GM19035 (cell line): ENCODE results near the gene ASPDH.

Experiments
- ATAC-seq: cut with Tn5 transposase; IDR thresholded peaks from one replicate; pipeline ENCODE4 v1.9.1; 2021; ENCODE audit not compliant: unreplicated experiment

Gene ASPDH

DNA sequence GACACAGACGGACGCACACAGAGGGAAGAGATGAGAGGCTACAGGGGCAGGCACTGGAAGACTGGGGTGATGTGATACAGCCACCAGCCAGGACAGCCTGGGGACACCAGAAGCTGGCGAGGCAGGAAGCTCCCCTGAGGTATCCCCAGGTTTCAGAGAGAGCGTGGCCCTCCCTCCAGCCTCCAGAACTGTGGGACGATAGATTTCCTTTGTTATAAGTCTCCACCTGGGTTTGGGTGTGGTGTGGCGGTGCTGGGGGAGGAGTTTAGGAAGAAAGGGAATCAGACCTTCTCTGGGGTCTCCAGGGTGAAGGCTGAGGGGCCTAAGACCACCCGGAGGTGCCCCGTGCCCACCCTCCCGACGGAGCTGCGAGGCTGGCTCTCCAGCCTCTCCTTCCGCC is 2.7 kb upstream of the ASPDH start:
- no peak for ATAC-seq

DNA sequence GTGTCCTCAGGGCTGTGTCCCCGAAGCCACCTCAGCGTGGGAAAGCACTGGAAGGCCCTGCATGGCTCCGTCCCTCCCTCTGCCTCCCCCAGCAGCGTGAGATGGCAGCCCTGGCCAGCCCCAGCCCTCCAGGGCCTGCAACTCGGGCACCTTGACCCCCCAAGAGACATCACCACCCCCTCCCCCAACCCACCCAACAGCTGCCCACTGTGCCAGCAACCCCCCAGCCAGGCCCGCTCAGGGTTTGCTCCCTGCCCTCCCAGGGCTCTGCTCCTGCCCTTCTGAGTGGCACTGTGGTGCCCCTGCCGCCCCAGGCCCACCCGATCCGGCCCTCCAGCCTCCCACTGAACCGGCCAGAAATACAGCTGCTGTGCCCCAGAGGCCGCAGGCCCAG is 1.5 kb upstream of the ASPDH start:
- ATAC-seq, result no peak

DNA sequence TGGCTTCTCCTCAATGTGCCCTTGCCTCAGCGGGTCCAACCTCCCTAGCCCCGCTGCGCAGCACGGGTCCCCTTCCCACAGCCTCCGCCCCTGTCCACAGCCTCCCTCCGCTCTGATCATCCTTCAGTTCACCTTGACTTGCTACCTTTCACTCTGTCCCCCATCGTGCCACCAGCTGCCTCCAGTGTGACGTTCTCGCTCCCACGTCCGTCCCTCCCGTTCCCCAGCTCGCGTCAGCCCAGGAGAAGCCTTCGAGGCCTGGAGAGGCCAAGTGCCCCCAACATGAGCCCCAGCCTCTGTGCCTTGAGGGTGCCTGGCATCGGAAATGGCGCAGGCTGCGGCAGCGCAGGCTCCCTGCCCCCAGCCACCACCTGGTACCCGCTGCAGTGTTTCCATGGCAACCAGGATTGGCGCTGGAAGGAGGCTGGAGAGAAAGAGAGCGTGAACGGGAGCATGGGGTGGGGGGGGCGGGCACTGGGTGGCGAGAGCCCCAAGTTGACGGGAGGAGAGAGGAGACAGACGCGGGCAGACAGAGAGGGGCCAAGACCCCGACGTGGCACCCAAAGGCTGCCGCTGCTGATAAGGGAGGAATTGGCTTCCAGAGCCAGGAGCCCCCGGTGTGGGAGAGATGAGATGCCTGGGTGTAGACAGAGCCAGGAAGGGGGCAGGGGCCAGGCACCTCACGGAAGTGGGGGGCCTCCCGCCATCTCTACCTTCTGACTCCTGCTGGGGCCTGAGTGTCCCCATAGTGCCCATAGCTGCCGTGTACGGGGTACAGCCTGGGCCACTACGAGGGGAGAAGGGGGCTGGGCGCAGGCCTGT is 844 bp upstream of the ASPDH start:
- no peak for ATAC-seq

DNA sequence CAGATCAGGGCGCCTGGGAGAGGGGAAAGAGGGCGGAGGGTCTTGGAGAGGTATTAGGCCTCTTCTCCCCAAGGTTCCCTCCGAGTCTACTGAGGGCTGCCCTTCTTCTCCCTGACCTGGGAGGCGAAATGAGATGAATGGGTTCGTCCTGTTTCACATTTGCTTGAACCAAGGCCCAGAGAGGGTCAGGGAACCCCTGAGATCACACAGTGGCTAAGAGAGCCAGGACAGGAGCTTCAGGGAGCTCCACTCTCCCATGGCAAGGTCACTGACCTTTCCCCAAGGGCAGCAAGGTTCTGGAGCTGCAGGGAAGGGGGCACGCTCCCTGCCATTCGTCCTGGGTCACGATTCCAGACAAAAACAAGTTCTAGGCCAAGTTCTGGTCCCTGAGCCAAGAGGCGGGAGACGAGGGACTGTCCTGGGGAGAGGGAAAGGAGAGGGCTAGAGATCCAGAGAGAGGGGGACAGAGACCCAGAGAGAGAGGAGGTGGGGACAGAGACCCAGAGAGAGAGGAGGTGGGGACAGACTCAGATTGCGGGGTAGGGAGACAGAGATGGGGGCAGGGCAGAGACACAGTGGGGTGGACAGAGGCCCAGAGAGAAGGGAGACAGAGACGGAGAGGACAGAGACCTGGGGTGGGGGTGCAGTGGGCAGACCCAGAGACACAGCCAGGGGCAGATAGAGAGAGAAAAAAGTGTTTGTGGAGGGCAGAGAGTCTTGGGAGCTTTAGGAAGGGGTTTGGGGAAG is 541 bp downstream of the ASPDH start:
- no peak for ATAC-seq

DNA sequence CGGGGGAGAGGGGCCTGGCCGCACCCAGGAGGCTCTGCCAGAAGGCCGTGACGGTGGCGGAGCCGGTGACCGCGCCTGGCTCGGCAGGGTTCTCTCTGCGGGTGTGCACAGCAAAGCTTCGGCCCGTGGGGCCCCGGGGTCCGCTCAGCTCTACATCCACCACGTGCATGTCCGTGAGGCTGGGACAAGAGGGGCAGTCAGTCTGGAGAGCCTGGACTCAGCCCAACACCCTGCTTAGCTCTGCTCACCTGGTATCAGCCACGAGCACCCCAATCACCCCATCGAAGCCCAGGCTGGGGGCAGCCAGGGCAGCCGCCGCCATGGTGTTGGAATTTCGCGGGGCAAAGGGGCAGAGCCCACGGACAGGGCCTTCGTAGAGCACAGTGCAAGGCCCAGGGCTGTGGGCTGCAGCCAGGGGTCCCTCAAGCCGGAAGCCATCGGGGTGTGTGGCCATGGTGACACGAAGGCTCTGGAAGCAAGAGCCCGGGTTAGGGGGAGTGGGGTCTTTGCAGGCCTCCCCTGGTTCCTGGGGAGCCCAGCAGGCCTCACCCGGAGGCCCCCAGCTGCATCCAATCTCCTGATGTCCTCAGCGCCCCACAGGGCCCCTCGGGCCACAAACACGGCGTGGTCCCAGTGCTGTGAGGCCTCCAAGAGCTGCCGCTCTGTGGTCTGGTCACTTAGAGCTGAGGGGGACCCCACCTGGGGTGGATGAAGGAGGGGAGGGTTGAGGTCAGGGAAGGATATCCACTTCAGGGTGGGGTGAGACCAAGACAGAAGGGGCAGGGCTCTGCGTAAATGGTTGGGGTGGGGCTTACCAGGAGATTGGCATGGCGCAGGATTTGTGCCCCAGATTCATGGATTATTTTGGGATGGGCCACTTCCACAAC is 1.4 kb downstream of the ASPDH start:
- ATAC-seq, result no peak

DNA sequence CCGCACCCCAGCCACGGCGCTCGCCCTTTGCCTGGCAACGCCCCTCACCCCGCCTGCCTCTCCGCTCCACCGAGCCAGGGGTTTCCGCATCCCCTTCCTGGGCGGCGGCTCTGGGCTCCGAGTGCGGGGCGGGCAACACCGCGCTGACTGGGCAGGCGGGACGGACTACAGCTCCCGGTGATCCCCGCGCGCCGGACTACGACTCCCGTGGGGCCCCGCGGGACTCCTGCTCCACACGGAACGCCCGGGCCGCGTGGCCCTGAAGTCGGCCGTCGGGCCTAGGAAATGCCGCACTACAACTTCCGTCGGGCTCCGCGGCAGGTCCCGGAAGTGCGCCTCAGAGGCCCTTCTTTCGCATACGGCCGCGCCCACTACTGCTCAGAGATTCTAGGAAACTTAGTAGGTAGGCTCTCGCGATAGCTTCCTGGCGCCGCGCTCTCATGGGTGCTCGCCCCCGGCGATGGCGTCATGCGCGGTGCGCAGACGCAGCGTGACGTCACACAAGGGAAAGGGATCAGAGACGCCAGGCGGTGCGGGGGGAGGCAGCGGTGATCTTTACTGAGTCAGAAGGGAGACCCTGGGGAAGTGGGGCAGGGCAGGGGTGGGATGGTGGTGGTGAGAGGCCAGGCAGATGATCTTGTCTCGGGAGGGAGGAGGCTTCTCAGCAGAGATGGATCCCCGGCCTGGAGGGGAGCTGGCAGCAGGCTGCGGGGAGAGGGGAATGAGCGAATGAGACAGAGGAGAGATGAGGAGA is 2.5 kb downstream of the ASPDH start, which contains the start of gene JOSD2:
Gene JOSD2, minus strand, starts transcription at position 123 of the 754 bp plus-strand sequence. CDS start 760 bp downstream, outside the sequence.
- ATAC-seq, result peak; percentile 83

DNA sequence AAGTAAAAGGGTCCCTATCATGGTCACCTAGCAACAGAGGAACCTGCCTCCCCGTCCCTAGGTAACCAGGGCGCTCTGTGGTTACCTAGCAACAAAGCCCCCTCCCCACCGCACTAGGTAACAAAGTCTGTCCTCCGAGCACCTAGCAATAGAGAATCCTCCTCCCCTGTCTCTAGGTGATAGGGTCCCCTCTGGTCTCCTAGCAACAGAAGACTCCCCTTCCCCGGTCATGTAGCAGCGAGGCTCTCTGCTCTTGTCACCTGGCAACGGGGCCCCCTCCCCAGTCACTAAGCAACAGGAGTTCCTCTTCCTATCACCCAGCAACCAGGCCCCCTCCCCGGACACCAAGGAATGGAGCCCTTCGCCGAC is 3.0 kb downstream of the ASPDH start:
- no peak for ATAC-seq

DNA sequence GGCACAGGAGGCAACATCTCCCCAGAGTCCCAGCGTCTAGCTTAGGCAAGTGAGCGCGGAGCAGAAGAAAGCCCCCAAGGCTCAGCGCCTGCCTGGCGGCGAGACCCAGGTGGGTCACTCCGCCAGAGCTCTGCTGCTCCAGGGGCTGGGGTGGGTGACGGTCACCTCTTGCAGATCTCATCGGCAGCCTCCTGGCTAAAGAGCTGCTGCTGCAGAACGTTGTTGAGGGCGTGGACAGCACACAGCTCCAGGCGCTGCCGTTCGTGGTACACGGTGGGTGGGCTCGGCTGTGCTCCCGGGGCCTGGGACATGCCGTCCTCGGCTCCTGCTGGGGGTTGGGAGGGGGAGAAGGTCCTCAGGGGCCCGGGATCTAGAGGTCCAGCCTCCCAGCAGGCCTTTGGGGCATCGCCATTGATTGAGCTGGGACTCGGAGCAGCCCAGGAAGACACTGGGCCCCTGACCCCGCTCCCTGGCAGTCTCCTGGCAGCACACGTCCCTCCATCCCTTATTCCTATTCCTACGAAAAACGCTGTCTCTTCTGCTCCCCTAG is 3.5 kb downstream of the ASPDH start:
- ATAC-seq, result no peak

DNA sequence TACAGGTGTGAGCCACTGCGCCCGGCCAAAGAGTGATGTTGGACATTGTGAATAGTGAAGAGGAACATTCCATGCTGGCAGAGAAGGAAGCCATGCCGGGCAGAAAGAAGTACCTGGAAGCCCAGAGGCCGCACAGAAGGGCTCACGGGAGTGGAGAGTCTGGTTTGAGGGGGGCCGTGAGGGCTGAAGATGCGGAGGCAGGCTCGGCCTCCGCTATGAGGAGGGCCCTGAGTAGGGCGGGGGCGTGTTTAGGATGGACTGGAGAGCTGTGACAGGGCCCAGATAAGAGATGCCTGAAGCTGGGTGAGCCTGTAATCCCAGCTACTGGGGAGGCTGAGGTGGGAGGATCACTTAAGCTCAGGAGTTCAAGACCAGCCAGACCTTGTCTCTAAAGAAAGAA is 4.3 kb downstream of the ASPDH start:
- ATAC-seq, result no peak

DNA sequence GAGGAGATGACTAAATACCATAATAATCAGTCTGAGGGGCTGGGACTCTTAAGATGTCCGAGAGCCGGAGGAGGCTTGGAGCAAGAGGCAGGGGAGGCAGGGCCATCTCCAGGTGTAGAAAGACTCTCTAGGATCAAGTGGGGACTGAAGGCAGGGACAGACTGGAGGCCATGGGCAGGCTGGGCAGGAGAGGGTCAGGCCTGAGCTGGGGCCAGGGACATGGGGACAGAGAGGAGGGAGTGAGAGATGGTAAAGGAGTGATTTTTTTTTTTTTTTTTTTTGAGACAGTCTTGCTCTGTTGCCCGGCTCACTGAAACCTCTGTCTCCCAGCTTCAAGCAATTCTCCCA is 4.9 kb downstream of the ASPDH start:
- no peak for ATAC-seq

DNA sequence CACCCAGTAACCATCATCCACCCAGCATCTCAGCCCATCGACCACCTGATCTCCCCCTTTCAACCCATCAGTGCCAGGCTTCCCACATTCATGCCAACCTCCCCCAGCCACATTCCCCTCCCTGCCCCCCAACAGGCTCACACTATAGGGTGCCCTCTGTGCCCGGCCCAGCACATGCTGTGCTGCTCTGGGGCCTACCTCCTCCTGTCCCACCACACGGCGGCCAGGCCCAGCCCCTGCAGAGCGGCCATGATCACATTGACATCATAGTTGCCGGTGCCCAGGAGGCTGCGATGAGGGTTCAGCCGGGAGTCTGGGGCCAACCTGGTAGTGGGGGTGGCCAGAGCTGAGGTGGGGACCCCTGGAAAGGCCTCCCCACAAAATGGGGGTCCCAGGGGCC is 6.3 kb downstream of the ASPDH start:
- ATAC-seq, result no peak

DNA sequence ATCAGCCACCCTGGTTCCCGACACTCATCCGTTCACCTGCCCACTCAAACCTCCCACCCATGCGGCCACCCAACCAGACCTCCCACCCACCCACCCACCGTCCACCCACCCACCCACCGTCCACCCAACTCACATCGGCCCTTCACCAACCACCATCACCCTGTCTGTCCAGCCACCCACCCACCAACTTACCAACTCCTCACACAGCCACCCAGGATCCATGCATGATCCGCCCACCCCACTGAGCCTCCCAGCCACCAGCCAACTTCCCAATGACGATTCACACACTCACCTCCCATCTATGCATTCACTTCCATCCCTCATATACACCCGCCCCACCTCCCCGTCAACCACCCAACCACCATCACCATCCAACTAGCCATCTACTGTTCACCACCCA is 7.0 kb downstream of the ASPDH start:
- ATAC-seq, result no peak

DNA sequence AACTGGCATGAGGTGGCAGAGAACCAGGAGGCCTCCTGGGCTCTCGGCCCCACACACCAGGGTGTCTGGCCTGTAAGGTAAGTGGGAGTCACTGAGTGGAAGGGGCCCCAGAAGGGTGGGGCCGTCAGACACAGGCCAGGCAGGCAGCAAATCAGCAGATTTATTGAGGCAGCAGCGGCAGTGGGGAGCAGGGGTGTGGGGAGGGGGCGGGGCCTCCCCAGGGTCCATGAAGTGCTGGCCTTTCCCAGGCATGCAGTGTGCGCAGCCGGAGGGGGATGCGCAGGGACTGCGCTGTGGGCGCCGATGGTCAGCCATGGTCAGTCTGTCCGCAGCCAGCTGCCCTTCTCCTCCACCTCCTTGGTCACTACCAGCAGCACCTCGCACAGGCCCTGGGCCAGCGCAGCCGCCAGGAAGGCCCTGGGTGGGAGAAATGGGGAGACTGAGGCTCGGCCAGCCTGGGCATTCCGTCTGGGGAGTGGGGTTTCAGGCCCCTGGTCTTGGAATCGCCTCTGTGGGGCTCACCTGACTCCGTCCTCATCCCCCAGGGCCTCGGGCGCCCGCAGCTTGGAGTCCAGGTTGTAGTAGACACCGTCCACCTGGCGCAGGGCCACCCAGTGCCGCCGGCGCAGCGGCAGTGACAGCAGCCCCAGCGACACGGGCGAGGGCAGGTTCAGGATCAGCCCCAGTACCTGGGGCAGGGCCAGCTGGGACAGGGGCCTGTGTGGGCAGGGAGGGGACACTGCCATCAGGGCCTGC is 7.7 kb downstream of the ASPDH start:
- ATAC-seq, result no peak

DNA sequence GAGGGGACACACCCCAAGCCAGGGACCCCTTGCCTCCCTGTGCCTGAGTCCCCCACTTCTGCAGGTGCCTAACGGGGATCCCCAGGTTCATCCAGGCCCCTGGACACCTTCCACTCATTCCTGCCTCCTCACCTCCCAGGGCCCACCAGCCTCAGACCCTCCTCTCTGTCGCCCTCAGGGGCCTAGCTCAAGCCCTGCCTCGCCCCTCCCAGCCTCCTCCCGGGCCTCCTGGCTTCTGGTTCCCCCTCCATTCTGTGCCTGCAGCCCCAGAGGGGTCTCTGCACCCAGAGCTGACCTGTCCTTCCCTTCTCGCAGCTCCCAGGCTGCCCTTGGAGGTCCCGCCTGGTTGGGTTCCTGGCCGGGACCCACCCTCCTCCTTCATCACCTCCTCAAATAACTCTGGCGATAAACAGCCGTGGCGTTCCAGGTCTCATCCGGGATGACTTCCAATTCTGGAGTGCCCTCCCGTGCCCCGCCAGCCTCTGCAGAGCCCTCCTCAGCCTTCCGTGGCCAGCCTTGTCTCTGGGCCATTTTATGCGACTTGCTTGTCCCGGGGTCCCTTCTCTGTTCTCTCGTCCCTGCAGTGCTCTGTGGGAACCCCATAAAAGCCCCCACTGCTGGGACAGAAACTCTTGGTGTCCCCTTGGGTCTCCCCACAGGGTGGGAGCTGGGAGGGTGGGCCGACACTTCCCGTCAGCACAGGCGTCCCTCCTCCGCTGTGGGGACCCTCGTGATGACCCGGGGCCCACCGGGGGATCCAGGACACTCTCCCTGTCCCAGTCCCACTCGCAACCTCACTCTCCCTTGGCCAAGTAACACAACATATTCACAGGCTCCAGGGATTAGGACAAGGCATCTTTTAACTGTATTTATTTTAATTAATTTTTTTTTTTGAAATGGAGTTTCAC is 11.9 kb downstream of the ASPDH start:
- no peak for ATAC-seq

DNA sequence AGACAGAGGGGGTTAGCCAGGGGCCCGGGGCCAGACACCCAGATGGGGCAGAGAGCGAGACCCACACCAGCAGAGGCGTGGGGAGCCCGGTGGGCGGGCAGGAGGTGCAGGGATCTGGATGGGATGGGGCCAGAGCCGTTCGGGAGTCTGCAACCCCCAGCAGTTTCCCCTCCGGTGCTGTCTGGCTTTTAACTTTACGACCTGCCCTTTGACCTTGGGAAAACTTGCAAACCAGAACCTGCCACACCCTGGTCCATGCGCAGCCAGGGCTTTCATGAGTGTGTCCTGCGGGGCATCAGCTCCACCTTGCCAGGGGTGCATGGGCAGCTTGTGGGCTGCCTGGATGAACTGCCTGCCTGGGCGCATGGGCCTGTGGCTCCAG is 12.5 kb downstream of the ASPDH start:
- no peak for ATAC-seq

DNA sequence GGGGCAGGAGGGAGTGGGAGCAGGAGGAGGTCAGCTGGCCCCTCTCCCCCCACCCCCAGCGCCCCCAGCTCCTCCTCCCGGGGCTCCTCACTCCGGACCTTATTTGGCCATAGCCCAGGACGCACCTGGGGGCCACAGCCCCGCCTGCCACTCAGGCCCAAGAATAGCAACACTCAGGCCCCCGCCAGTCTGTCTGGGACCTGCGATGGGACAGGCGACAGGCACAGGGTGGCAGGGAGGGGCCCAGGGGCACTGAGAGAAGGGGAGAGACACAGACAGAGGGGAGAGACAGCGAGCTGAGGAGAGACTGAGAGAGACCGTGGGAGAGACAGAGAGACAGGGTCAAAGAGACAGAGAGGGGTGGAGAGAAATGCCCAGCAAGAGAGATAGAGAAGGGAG is 13.0 kb downstream of the ASPDH start:
- ATAC-seq, result no peak

DNA sequence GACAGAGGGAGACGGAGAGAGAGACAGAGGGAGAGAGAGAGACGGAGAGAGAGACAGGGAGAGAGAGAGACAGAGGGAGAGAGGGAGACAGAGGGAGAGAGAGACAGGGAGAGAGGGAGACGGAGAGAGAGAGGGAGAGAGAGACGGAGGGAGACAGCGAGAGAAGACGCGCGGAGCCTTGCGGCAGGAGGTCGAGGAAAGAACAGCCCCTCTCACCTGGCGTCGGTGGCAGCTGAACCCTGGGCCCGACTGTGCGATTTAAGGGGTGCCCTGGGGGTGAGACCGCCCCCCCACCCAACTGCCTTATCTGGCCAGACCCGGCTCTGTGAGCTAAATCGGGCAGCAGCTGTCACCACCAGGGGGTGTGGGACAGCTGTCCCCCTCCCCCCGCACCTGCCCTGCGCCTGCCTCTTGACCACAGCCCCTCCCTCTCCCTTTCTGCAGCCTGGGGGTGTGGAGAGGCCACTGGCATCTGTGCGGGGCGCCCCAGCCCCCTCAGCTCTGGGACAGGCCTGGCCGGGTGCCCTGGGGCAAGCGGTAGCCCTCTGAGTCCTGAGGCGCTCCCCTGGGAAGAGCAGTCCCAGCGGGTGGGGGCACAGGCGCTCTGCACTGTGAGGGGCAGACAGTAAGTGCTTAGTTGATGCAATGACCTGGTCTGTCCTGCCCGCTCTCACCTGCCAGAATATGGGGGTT is 13.5 kb downstream of the ASPDH start:
- no peak for ATAC-seq
